BLaER1 treated with 17β-estradiol and CSF1 and Interleukin-3, amounts not matched to agents 10 nM and 100 nM (cell line): Measurements from ENCODE around the gene CDC42EP2.

Source experiments
- H3K27ac ChIP-seq, 11 experiments: shearing (Covaris generic); formaldehyde crosslinking; 2 replicates each; pipeline ENCODE4 v1.8.1; 2022
- H3K27me3 ChIP-seq, 11 experiments: shearing (Covaris generic); formaldehyde crosslinking; 2 replicates each; pipeline ENCODE4 v1.8.1; 2022
- H3K36me3 ChIP-seq, 11 experiments: shearing (Covaris generic); formaldehyde crosslinking; 2 replicates each; pipeline ENCODE4 v1.8.1; 2022
- H3K4me1 ChIP-seq, 10 experiments: shearing (Covaris generic); formaldehyde crosslinking; 2 replicates each; pipeline ENCODE4 v1.8.1; 2022
- H3K4me2 ChIP-seq, 11 experiments: shearing (Covaris generic); formaldehyde crosslinking; 2 replicates each; pipeline ENCODE4 v1.8.1; 2022
- H3K4me3 ChIP-seq, 10 experiments: shearing (Covaris generic); formaldehyde crosslinking; 2 replicates each; pipeline ENCODE4 v1.8.1; 2022
- H3K9ac ChIP-seq, 11 experiments: shearing (Covaris generic); formaldehyde crosslinking; 2 replicates each; pipeline ENCODE4 v1.8.1; 2022
- H3K9me3 ChIP-seq, 11 experiments: shearing (Covaris generic); formaldehyde crosslinking; replicated peaks in 1 of 11; 2 replicates each; pipeline ENCODE4 v1.8.1; 2022
- H4K20me1 ChIP-seq, 11 experiments: shearing (Covaris generic); formaldehyde crosslinking; 2 replicates each; pipeline ENCODE4 v1.8.1; 2022
- Cebpa-rat ChIP-seq, 11 experiments: shearing (Covaris generic); IDR thresholded peaks; 2 replicates each; pipeline ENCODE4 v1.8.1; 2022

The CDC42EP2 gene

GRCh38 chr11:65314501-65315203 lies at the start of gene CDC42EP2:
CDC42EP2 (plus strand) TSS chr11:65314866; CDS start chr11:65320899, 6,033 bp downstream.
- Histone ChIP-seq H3K4me1 (peaks cover 51 to 86% (median 82%) of the 10 kb centered on the region in 10 experiments), H4K20me1 (peaks cover 31 to 49% (median 41%) of the 10 kb centered on the region in 11 experiments), H3K9ac (peak within 1 kb of the TSS; percentile 81 to 97 (median 87)), H3K27ac (peak within 1 kb of the TSS; percentile 28 to 95 (median 86); a peak in 21 of 22 replicates), H3K4me3 (peak within 1 kb of the TSS; percentile 80 to 99 (median 94)), H3K36me3 (peaks cover 0 to 34% (median 9%) of the 10 kb centered on the region in 11 experiments; a peak in 17 of 22 replicates), H3K9me3 (no peaks in the 10 kb centered on the region), H3K4me2 (peak within 1 kb of the TSS; percentile 90 to 99 (median 96)), H3K27me3 (no peaks in the 10 kb centered on the region)
- TF ChIP-seq Cebpa-rat (IDR thresholded peaks at IDR 0.05): no peak

DNA sequence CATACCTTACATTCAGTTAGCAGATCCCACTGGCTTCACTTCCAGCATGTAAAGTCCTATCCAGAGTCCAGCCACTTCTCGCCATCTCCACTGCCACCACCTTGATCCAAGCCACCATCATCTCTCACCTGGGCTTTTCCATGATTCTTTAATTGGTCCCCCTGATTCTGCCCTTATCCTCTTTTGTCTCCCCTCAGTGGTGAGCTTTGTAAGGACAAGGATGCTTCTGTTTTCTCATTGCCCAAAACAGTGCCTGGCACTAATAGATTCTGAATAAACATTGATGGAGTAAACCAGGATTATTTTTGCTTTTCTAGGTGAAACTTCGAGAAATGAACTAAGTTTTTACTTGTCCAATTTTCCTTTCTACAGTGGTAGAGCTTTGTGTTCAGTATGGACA lies 48.5 kb upstream of the CDC42EP2 start:
- no peaks in the 10 kb centered on the region for H3K9me3 ChIP-seq
- peaks cover 0 to 12% (median 0%) of the 10 kb centered on the region in 11 experiments; a peak in 2 of 22 replicates for H4K20me1 ChIP-seq
- H3K9ac ChIP-seq: peak overlapping the region in 3 of 11 experiments; percentile 2 to 34 (median 22); a peak in 1 of 22 replicates
- H3K4me3 ChIP-seq: no peak overlapping the region
- H3K36me3 ChIP-seq: peaks cover 34 to 75% (median 68%) of the 10 kb centered on the region in 11 experiments
- no peak for TF ChIP-seq Cebpa-rat (IDR thresholded peaks at IDR 0.05)
- H3K4me1 ChIP-seq: peaks cover 19 to 43% (median 32%) of the 10 kb centered on the region in 10 experiments
- no peak overlapping the region; a peak in 1 of 22 replicates for H3K27ac ChIP-seq
- H3K4me2 ChIP-seq: peak overlapping the region in 4 of 11 experiments; percentile 14 to 46 (median 26); a peak in 5 of 22 replicates
- H3K27me3 ChIP-seq: no peaks in the 10 kb centered on the region

DNA sequence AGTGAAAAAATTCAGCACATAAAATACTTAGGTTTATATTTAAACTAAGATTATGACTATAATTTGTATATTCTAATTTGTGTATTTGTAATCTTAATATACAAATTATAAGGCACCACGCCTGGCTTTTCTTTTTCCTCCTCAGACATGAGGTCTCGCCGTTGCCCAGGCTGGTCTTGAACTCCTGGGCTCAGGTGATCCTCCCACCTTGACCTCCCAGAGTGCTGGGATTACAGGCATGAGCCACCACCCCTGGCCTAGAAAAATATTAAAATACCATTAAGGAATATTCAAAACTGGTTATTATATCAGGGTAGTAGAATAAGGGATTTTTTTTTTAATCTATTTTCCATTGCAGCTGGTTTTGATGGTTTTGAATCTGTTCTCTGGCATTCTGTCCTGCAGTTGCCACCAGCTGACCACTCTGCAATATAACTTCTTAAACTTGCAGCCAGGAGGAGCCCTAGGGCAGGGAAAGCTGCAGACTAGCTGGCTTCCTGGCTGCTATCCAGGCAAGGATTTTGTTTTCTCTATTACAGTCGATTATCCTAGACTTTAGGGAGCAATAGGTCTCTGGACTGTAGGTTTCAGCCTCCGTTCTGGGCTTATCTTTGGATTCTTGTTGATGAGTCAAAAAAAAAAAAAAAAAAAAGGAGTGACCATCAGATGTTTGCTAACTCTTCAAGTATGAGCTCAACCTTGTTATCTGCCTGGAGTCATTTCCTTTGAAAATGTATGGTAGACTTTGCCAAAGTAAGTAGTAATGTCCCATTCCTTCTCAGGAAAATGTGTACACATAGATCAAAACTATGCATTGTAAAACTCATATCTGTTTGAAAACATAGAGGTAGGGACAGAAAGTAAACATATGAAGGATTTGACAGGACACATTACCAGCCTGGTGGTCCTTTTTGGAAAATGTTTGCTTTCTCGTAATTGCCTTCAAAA lies 39.7 kb upstream of the CDC42EP2 start:
- H3K9me3 ChIP-seq: no peaks in the 10 kb centered on the region
- H3K27me3 ChIP-seq: no peaks in the 10 kb centered on the region
- H3K4me1 ChIP-seq: peaks cover 0 to 33% (median 17%) of the 10 kb centered on the region in 10 experiments; a peak in 19 of 20 replicates
- H3K4me2 ChIP-seq: peak overlapping the region in 3 of 11 experiments; percentile 11 to 67 (median 47); a peak in 4 of 22 replicates
- no peak for TF ChIP-seq Cebpa-rat (IDR thresholded peaks at IDR 0.05)
- no peak overlapping the region; a peak in 1 of 22 replicates for H3K9ac ChIP-seq
- H3K27ac ChIP-seq: peak overlapping the region in 5 of 11 experiments; percentile 3 to 37 (median 5); a peak in 5 of 22 replicates
- H3K36me3 ChIP-seq: peaks cover 13 to 91% (median 72%) of the 10 kb centered on the region in 11 experiments
- H3K4me3 ChIP-seq: no peak overlapping the region
- H4K20me1 ChIP-seq: no peaks in the 10 kb centered on the region; a peak in 1 of 22 replicates

DNA sequence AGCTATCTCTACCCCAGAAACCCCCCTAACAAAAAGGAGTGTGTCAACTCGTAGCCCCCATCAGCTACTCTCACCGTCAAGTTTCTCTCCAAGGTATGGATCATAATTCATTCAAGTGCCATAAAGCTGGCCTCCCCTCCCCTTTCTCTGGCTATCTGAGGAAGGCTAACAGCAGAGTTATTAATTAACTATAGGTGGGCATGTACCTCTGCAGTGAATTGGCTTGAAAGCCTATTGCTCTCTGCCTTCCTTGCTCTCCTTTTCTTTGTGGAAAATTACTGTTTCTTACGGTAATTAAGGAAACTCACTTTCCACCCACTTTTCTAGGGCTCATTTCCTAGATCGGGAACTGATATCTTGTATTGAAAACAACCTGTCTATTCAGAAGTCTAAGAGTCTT lies 38.8 kb upstream of the CDC42EP2 start:
- Histone ChIP-seq H3K9me3 (no peaks in the 10 kb centered on the region), H4K20me1 (no peaks in the 10 kb centered on the region), H3K4me1 (peaks cover 0 to 42% (median 26%) of the 10 kb centered on the region in 10 experiments; a peak in 19 of 20 replicates), H3K4me3 (no peak overlapping the region), H3K27me3 (no peaks in the 10 kb centered on the region), H3K4me2 (peak overlapping the region in 1 of 11 experiments; percentile 67; a peak in 1 of 22 replicates), H3K36me3 (peaks cover 4 to 91% (median 72%) of the 10 kb centered on the region in 11 experiments), H3K27ac (peak overlapping the region in 4 of 11 experiments; percentile 3 to 37 (median 16); a peak in 5 of 22 replicates), H3K9ac (peak overlapping the region in 2 of 11 experiments; percentile 7 to 21; a peak in 1 of 22 replicates)
- no peak for TF ChIP-seq Cebpa-rat (IDR thresholded peaks at IDR 0.05)

DNA sequence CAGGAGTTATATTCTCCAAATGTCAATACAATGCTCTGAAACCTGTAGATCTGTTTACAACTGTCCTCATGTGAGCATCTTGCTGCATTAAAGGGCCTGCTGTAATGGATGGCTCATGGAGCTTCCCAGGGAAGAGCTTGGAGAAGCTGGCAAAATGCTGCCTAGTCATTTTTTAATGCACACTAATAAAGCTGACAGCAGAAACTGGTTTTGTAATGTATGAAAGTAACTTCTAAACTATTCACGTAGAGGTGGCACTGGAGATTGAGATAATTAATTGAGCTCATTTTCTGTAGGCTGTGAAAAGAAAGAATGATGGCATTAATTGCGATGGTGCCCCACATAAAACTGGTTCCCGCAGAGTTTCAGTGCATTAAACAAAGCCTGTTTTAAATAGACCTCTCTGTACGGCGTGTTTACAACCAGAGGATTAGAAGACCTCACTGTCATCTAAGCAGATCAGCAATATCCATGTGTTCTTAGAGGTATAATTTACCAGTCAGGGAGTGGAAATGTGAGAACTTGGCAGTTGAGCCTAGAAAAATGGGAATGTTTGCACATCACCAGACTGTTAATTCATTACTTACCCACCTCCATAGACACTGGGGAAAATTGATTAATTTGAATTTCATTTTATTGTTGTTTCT lies 36.9 kb upstream of the CDC42EP2 start:
- no peaks in the 10 kb centered on the region for H3K27me3 ChIP-seq
- H3K9me3 ChIP-seq: no peaks in the 10 kb centered on the region
- H3K4me3 ChIP-seq: no peak overlapping the region
- H3K9ac ChIP-seq: no peak overlapping the region; a peak in 1 of 22 replicates
- peaks cover 15 to 91% (median 72%) of the 10 kb centered on the region in 11 experiments for H3K36me3 ChIP-seq
- TF ChIP-seq Cebpa-rat (IDR thresholded peaks at IDR 0.05): no peak
- peaks cover 2 to 61% (median 37%) of the 10 kb centered on the region in 10 experiments; a peak in 19 of 20 replicates for H3K4me1 ChIP-seq
- no peak overlapping the region for H3K4me2 ChIP-seq
- peak overlapping the region in 1 of 11 experiments; percentile 29; a peak in 1 of 22 replicates for H3K27ac ChIP-seq
- no peaks in the 10 kb centered on the region for H4K20me1 ChIP-seq

DNA sequence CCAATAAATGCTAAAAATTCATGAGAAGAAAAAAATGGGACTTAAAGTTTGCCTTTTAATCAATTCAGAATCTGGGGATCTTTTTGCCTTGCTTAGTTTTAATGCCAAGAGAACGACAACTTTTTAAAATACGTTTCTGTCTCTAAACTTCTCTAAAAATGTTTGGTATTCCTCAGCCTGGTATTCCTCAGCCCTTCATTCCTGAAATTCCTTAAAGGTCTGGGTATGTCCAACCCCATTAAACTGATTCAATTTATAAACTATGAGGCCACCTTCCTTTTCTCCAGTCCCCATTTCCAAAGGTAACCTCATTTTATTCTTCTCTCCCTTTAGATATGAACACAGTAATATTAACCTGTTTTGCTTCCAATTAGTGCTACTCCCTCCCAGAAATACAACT lies 36.3 kb upstream of the CDC42EP2 start:
- no peaks in the 10 kb centered on the region for H4K20me1 ChIP-seq
- H3K9me3 ChIP-seq: no peaks in the 10 kb centered on the region
- H3K4me3 ChIP-seq: no peak overlapping the region
- H3K4me1 ChIP-seq: peaks cover 8 to 67% (median 43%) of the 10 kb centered on the region in 10 experiments; a peak in 19 of 20 replicates
- H3K9ac ChIP-seq: peak overlapping the region in 1 of 11 experiments; percentile 12; a peak in 1 of 22 replicates
- H3K27ac ChIP-seq: peak overlapping the region in 3 of 11 experiments; percentile 28 to 55 (median 43); a peak in 2 of 22 replicates
- H3K4me2 ChIP-seq: peak overlapping the region in 2 of 11 experiments; percentile 75 to 80; a peak in 2 of 22 replicates
- no peak for TF ChIP-seq Cebpa-rat (IDR thresholded peaks at IDR 0.05)
- H3K27me3 ChIP-seq: no peaks in the 10 kb centered on the region
- peaks cover 16 to 91% (median 78%) of the 10 kb centered on the region in 11 experiments for H3K36me3 ChIP-seq

GRCh38 chr11:65279279-65279678 lies 35.4 kb upstream of the CDC42EP2 start:
- TF ChIP-seq Cebpa-rat (IDR thresholded peaks at IDR 0.05): no peak
- Histone ChIP-seq H3K4me1 (peaks cover 9 to 72% (median 50%) of the 10 kb centered on the region in 10 experiments; a peak in 19 of 20 replicates), H3K27me3 (no peaks in the 10 kb centered on the region), H3K4me2 (peak overlapping the region in 9 of 11 experiments; percentile 26 to 80 (median 62); a peak in 16 of 22 replicates), H3K9ac (peak overlapping the region in 8 of 11 experiments; percentile 8 to 28 (median 18); a peak in 7 of 22 replicates), H3K27ac (peak overlapping the region; percentile 16 to 65 (median 39); a peak in 19 of 22 replicates), H4K20me1 (no peaks in the 10 kb centered on the region), H3K36me3 (peaks cover 16 to 92% (median 88%) of the 10 kb centered on the region in 11 experiments), H3K9me3 (no peaks in the 10 kb centered on the region), H3K4me3 (no peak overlapping the region)
